Heart left ventricle (tissue), 13 donors: ENCODE data around the gene EHD1.

ENCODE experiments used
- CTCF ChIP-seq, 12 donors: fragments of 200-600 bp; sonication (generic) in 4 of 12; IDR thresholded peaks; one replicate each; pipeline versions ENCODE4 v1.5.0 to v1.8.0; 2018 to 2022; ENCODE audit warnings: antibody characterized with exemption in 12 of 12, mild to moderate bottlenecking in 5 of 12
- POLR2A ChIP-seq, 2 donors: fragments of 450-650 bp; IDR thresholded peaks; one replicate each; pipeline ENCODE4 v1.6.1; 2017; ENCODE audit warnings: antibody characterized with exemption in 2 of 2, mild to moderate bottlenecking in 2 of 2, moderate library complexity in 2 of 2
- donor health status: ischemic (EF 13 %, LVEDD 7.1; RV severe dilation, severe dysfunction).
- donor health status: DM: no; HTN: yes; CAD: no.
- donor health status: DM: no; HTN: no; CAD: no.
- donor health status: ischemic (EF 25% LVEDD 6.9; RV normal size, moderate dysfunction).
- donor health status: ischemic (EF 25% LVEDD 5.7; RV mildly dilated, moderate dysfunction).
- donor health status: ischemic (EF 35%, LVEDD 5.7; RV mildly dilated, moderate dysfunction).
- donor health status: nonischemic (EF 11% LVEDD 7.7; RV severe dilation, severe dysfunction).
- donor health status: DM: yes; HTN: yes; CAD: no.
- donor health status: PGD.
- donor health status: ischemic (EF 29% LVEDD 5.4; RV normal size, mild dysfunction).
- donor health status: nonischemic (EF 23%, LVEDD 6.1; RV moderate dilation, normal function).

GRCh38 chr11:64868904-64869570 lies 9.4 kb downstream of the EHD1 start:
- no peak for TF ChIP-seq POLR2A (IDR thresholded peaks at IDR 0.05)
- TF ChIP-seq CTCF (IDR thresholded peaks at IDR 0.05) = no peak
